Activated T-cell treated with anti-CD3 and anti-CD28 coated beads, Interleukin-2, amount 50 U/mL, for 72 hours (primary cell): ENCODE measurements around the gene ASTN1. TPM values are rescaled to one million over a fixed set of nuclear protein-coding genes. Genes with fewer than 3 reads are reported as not detected.
A peak's percentile ranks its signal among the peaks of the same experiment; 100 is the strongest.

Experiments used
- ATAC-seq, 2 donors: fragments of 150-1000 bp; cut with Tn5 transposase; replicated peaks in 1 of 2; 2 replicates each; pipeline ENCODE4 v1.10.0; 2021; ENCODE audit warnings: moderate library complexity in 2 of 2, mild to moderate bottlenecking in 1 of 2
- DNase-seq, 2 donors: peaks; one replicate each; pipeline ENCODE4 v3.0.0; 2021 to 2022; ENCODE audit warnings: mixed read lengths in 1 of 2
- H3K27ac Mint-ChIP-seq: one replicate; pipeline ENCODE4 v1.8.0; 2022; ENCODE audit warnings: mild to moderate bottlenecking, moderate library complexity, mixed read lengths
- H3K27me3 Mint-ChIP-seq: one replicate; pipeline ENCODE4 v1.8.0; 2022; ENCODE audit warnings: low read depth, mixed read lengths
- H3K36me3 Mint-ChIP-seq, 2 donors: one replicate each; pipeline ENCODE4 v1.8.0; 2022; ENCODE audit warnings: mixed read lengths in 2 of 2, mild to moderate bottlenecking in 1 of 2; ENCODE audit not compliant: insufficient read depth in 2 of 2
- H3K4me1 Mint-ChIP-seq: one replicate; pipeline ENCODE4 v1.8.0; 2022; ENCODE audit warnings: low read depth, mixed read lengths
- H3K4me3 Mint-ChIP-seq, 2 donors: one replicate each; pipeline ENCODE4 v1.8.0; 2022; ENCODE audit warnings: mild to moderate bottlenecking in 2 of 2, mixed read lengths in 2 of 2, moderate library complexity in 2 of 2
- H3K9me3 Mint-ChIP-seq, 2 donors: one replicate each; pipeline ENCODE4 v1.8.0; 2022; ENCODE audit warnings: mixed read lengths in 2 of 2
- total RNA-seq, 2 donors: library from RNA; stranded (reverse); gene quantifications; one replicate each; pipeline ENCODE4 v1.2.3, GENCODE V29; 2022

The ASTN1 gene
- total RNA-seq, 2 donors from 2014 or later = not detected

DNA sequence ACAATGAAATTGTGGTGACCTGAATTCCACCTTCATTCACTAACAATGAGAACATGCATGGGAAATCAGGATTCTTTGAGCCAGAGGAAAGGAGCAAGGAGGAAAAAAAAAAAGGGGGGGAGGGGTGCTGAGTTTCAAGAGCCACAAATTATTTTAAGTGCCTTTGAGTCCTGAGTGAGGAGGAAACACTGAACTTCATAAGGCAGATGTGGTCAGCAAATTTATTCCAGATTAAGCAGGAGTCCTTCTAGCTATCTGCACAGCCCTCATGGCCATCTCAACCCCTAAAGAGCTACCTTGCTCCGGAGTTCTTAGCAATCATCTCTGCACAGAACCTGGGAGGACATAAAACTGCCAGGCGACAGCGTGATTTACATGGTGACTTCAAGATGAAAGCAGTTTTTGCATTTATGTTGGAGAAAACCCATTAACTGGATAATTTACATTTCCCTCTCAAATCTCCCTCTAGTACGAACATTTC is 21.7 kb downstream of the ASTN1 start:
- no peaks in the 10 kb centered on the region for H3K4me1 Mint-ChIP-seq
- H3K27ac Mint-ChIP-seq = no peak overlapping the region
- no peaks in the 10 kb centered on the region for H3K36me3 Mint-ChIP-seq
- no peak overlapping the region for H3K4me3 Mint-ChIP-seq
- no peak for DNase-seq
- H3K9me3 Mint-ChIP-seq = peaks cover 2 to 3% of the 10 kb centered on the region in 2 donors
- H3K27me3 Mint-ChIP-seq = no peaks in the 10 kb centered on the region
- no peak for ATAC-seq

GRCh38 chr1:177142010-177142409 is 22.5 kb downstream of the ASTN1 start:
- Mint-ChIP-seq H3K9me3 (peaks cover 2 to 3% of the 10 kb centered on the region in 2 donors), H3K4me1 (no peaks in the 10 kb centered on the region), H3K27me3 (no peaks in the 10 kb centered on the region), H3K4me3 (no peak overlapping the region), H3K36me3 (no peaks in the 10 kb centered on the region), H3K27ac (no peak overlapping the region)
- no peak for DNase-seq
- no peak for ATAC-seq

GRCh38 chr1:177138347-177138746 is 26.2 kb downstream of the ASTN1 start:
- ATAC-seq (no peak), DNase-seq (no peak)
- Mint-ChIP-seq H3K4me1 (no peaks in the 10 kb centered on the region), H3K36me3 (no peaks in the 10 kb centered on the region), H3K27ac (no peak overlapping the region), H3K9me3 (peaks cover 2 to 3% of the 10 kb centered on the region in 2 donors), H3K27me3 (no peaks in the 10 kb centered on the region), H3K4me3 (no peak overlapping the region)

DNA sequence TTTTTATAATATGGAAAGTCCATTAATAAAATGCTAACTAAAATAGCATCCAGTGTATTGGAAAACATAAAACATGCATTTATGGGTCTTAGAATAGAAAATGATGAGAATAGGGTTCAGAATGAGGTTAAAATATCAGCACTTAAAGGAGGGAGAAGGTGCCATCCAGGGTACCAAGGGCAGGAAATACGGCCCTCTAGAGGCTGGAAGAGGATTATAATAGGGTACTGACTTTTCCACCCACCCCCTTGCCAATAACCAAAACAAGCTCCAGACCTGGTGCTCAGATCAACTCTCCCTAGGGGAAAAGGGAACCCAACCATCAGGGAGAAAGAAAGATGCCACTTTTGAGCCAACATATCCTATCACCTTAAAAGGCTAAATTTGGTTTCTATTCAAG is 26.7 kb downstream of the ASTN1 start:
- ATAC-seq (no peak), DNase-seq (no peak)
- Mint-ChIP-seq H3K4me3 (no peak overlapping the region), H3K4me1 (no peaks in the 10 kb centered on the region), H3K36me3 (no peaks in the 10 kb centered on the region), H3K27ac (no peak overlapping the region), H3K9me3 (peaks cover 2 to 3% of the 10 kb centered on the region in 2 donors), H3K27me3 (no peaks in the 10 kb centered on the region)

GRCh38 chr1:177135250-177135649 is 29.3 kb downstream of the ASTN1 start:
- Mint-ChIP-seq H3K9me3 (peaks cover 2 to 5% of the 10 kb centered on the region in 2 donors), H3K4me1 (no peaks in the 10 kb centered on the region), H3K27me3 (no peaks in the 10 kb centered on the region), H3K4me3 (no peak overlapping the region), H3K36me3 (no peaks in the 10 kb centered on the region), H3K27ac (no peak overlapping the region)
- DNase-seq = no peak
- ATAC-seq = no peak

DNA sequence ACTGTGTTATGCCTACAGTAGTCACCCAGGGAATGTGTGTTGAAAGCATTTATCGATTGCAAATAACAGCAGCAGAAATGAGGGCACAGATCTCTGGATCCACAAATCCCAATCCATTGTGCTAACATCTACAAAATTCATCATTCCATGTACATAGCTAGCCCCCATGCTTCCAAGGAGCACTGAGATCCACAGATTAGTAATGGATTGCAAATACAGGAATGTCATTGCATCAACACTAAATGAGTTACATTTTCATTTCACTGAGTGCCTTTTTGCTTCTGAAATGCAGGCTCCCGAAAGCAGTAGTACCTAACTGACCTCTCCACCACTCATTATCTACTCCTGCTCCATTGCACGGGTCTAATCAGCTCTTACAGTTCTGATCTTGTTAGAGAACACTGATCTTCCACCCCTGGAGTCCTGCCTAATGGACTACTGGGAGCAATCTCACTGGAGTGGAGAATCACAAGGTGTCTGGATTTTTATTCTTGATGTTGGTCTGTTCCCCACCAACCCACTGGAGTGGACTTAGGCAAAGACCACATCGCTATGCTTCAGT is 30.5 kb downstream of the ASTN1 start:
- H3K4me3 Mint-ChIP-seq = no peak overlapping the region
- no peaks in the 10 kb centered on the region for H3K4me1 Mint-ChIP-seq
- DNase-seq (no peak), ATAC-seq (no peak)
- H3K27ac Mint-ChIP-seq = peak overlapping the region; percentile 16
- H3K36me3 Mint-ChIP-seq = no peaks in the 10 kb centered on the region
- H3K9me3 Mint-ChIP-seq = peaks cover 3 to 6% of the 10 kb centered on the region in 2 donors
- no peaks in the 10 kb centered on the region for H3K27me3 Mint-ChIP-seq

DNA sequence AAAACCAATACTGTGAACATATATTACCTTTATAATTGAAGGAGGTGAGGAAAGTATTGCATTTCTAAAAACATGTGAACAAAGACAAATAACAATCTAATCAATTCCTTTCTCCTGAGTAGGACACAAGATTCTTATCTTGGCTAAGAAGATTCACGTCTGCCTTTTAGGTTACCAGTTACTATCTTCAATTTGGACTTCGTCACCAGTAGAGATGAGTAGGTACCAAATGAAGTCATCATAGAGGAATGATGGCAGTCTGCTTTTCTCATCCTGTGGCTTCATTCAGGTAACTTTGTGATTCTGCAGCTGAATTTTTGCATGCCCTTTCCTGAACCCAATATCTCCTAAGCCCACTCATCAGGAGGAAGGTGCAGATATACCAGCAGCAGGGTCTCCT is 32.4 kb downstream of the ASTN1 start:
- DNase-seq = no peak
- no peak for ATAC-seq
- Mint-ChIP-seq H3K4me1 (no peaks in the 10 kb centered on the region), H3K27ac (no peak overlapping the region), H3K27me3 (no peaks in the 10 kb centered on the region), H3K36me3 (no peaks in the 10 kb centered on the region), H3K4me3 (no peak overlapping the region), H3K9me3 (peaks cover 3 to 5% of the 10 kb centered on the region in 2 donors)

DNA sequence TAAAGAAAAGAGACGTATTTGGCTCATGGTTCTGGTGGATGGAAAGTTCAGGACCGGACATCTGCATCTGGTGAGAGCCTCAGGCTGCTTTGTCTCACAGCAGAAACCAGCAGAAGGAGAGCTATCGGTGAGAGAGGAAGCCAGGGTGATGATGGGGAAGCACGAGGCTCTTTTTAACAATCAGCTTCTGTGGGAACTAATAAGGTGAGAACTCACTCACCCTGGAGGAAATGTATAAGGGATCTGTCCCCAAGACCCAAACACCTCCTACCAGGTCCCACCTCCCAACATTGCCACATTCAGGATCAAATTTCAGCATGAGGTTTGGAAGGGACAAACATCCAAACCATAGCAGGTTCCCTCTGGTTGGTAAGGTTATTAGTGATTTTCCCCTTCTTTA is 32.8 kb downstream of the ASTN1 start:
- Mint-ChIP-seq H3K4me3 (no peak overlapping the region), H3K27ac (no peak overlapping the region), H3K9me3 (peaks cover 3 to 5% of the 10 kb centered on the region in 2 donors), H3K36me3 (no peaks in the 10 kb centered on the region), H3K27me3 (no peaks in the 10 kb centered on the region), H3K4me1 (no peaks in the 10 kb centered on the region)
- no peak for DNase-seq
- ATAC-seq = no peak

DNA sequence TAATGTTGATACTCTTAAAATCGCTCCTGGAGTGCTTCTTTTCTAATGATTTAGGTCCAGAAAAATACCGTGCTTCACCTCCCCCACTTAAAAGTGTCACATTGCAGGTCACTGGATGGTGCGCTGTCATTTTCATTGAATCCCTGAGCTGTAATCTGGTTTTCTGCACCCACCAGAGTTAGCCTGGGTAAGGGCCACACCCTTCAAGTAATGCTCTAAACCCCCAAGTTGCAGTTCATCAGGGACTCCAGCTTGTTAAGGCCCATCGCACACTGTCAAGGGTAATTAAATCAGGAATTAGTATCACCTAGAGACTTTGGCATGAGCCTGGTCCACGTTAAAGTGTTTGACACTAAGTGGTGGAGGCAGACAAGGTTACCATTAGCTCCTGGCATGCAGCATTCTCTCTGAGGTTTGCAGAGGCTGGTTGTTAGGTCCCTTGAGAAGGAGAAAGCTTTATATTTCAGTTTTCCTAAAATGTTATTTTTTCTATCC is 34.0 kb downstream of the ASTN1 start:
- H3K4me3 Mint-ChIP-seq = no peak overlapping the region
- H3K27ac Mint-ChIP-seq = no peak overlapping the region
- DNase-seq = no peak
- no peaks in the 10 kb centered on the region for H3K36me3 Mint-ChIP-seq
- H3K4me1 Mint-ChIP-seq = no peaks in the 10 kb centered on the region
- H3K9me3 Mint-ChIP-seq = peaks cover 3 to 5% of the 10 kb centered on the region in 2 donors
- no peaks in the 10 kb centered on the region for H3K27me3 Mint-ChIP-seq
- no peak for ATAC-seq

- no peaks in the 10 kb centered on the region for H3K36me3 Mint-ChIP-seq
- ATAC-seq (no peak), DNase-seq (no peak)
- no peak overlapping the region for H3K27ac Mint-ChIP-seq
- H3K9me3 Mint-ChIP-seq = peaks cover 7 to 8% of the 10 kb centered on the region in 2 donors
- H3K27me3 Mint-ChIP-seq = no peaks in the 10 kb centered on the region
- no peaks in the 10 kb centered on the region for H3K4me1 Mint-ChIP-seq
- H3K4me3 Mint-ChIP-seq = no peak overlapping the region
Observed at GRCh38 chr1:177128665-177129281, 35.7 kb downstream of the ASTN1 start.

DNA sequence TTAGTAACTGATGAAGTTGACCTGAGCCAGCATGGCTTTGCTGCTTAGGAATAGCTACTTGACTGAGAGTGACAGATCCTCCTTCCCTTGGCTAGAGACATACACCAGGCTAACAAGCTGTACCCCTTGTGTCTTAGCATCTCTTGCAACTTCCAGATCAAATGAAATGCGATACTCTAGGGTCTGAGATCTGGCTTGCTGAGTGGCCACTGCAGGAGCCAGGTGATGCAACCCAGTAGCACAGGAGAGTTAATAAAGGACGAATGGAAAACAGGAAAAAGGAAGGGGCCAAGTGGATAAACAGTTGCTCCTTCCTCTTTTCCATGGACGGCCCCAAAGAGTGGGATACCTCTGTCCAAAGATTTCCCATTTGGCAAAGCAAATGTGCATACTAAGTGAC is 38.2 kb downstream of the ASTN1 start:
- DNase-seq = no peak
- Mint-ChIP-seq H3K27ac (no peak overlapping the region), H3K4me1 (no peaks in the 10 kb centered on the region), H3K4me3 (no peak overlapping the region), H3K27me3 (no peaks in the 10 kb centered on the region), H3K9me3 (peaks cover 6 to 7% of the 10 kb centered on the region in 2 donors), H3K36me3 (no peaks in the 10 kb centered on the region)
- no peak for ATAC-seq

DNA sequence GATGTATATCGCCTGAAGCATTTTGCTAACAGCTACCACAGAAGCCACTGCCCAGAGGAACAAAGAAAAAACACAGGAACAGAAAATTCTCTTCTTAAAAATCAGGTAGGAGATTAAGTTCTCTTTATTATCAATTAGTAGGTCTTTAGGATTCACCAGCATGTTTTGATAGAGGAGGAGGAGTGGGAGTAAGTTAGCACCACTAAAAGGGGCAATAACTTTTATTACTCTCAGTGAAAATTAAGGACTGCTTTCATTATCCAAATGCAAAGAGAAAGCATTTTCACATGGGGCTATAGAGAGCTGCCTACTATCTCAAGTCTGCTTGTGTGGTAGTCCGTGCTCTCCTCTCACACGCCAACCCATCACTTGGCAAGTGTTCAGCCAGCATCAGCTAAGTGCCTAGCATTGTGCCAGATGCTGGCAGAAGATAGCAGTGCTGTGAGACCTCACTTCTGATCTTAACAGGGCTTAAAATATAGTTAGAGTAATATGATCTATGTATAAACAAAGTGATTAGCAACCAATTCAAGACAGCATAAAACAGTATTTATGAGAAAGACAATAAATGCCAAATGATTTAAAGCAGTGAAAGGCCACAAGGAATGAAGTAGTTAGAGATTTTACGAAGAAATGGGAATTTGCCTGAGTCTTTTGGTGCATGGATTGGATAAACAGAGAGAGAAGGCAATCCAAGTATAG is 39.8 kb downstream of the ASTN1 start:
- H3K4me1 Mint-ChIP-seq = no peaks in the 10 kb centered on the region
- no peak overlapping the region for H3K4me3 Mint-ChIP-seq
- H3K9me3 Mint-ChIP-seq = peaks cover 6 to 7% of the 10 kb centered on the region in 2 donors
- H3K27me3 Mint-ChIP-seq = no peaks in the 10 kb centered on the region
- no peaks in the 10 kb centered on the region for H3K36me3 Mint-ChIP-seq
- no peak for DNase-seq
- ATAC-seq = no peak
- no peak overlapping the region for H3K27ac Mint-ChIP-seq

DNA sequence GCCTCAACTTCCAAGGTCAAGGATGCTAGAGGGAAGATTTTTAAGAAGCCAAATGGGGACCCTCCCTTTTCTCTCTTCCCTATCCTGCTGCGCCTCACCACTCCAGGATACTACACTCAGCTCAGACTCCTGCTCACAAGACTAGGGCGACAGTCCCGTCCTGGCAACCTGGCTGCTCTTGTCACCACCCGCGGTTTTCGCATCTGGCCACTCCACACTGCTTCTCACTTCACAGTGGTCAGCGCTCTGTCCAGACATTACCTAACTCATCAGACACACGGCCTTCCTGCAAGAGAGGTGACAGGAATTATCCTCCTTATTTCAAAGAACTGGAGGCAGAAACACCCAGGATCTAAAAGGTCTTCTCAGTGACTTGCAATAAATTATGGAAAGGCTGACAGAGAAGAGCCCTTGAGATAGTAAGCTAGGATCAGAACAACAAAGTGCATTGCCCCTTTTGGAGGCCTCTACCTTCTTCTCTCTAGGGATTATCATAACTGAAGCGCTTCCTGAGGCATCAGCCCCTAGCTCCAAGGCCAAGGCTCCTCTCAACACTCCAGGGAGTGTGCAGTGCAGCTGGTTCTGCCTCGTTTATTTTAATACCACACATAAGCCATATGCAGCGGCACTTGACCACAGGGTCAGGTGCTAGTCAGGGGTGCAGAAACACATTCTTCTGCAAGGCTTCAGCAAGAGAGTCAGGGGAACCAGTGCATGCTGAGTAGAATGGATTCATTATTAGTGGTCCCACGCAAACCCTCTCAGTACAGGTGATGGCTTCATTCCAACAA is 41.9 kb downstream of the ASTN1 start:
- H3K4me1 Mint-ChIP-seq = no peaks in the 10 kb centered on the region
- H3K36me3 Mint-ChIP-seq = no peaks in the 10 kb centered on the region
- H3K9me3 Mint-ChIP-seq = peaks cover 2 to 7% of the 10 kb centered on the region in 2 donors
- no peak overlapping the region for H3K4me3 Mint-ChIP-seq
- no peaks in the 10 kb centered on the region for H3K27me3 Mint-ChIP-seq
- no peak for DNase-seq
- no peak overlapping the region for H3K27ac Mint-ChIP-seq
- ATAC-seq = no peak
